Thyroid gland (tissue), 4 donors: Measurements from ENCODE around the gene XIAP.

Experiments
- CTCF ChIP-seq, 6 experiments: fragments of 200-600 bp in 3 of 6; fragments of 450-650 bp in 3 of 6; sonication (generic) in 3 of 6; IDR thresholded peaks; one replicate each; pipeline ENCODE4 v1.5.1; 2016 to 2019; ENCODE audit warnings: antibody characterized with exemption in 6 of 6, mild to moderate bottlenecking in 2 of 6, inconsistent platforms in 1 of 6, moderate library complexity in 1 of 6
- POLR2A ChIP-seq, 2 donors: fragments of 450-650 bp; IDR thresholded peaks; one replicate each; pipeline ENCODE4 v1.6.1; 2017; ENCODE audit warnings: antibody characterized with exemption in 2 of 2, mild to moderate bottlenecking in 2 of 2, moderate library complexity in 1 of 2

DNA sequence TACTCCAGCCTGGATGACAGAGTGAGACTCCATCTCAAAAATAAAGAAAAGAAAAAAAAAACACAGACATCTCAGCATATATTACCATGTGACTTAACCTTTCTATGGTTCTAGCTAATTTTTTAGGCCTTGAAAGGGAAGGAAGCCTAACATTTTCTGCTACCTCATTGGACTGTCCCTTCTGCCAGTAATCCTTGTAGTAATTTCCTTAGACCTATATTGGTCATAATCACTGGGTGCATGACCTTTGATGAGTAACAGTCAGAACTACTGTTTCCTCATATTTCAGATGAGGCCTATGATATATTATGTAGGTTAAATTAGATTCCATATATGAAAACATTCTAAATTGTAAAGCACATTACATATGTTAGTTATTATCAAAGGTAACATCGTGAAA is 9.6 kb downstream of the XIAP start:
- no peak for TF ChIP-seq CTCF (IDR thresholded peaks at IDR 0.05)
- TF ChIP-seq POLR2A (IDR thresholded peaks at IDR 0.05) = no peak
